ENCODE results near the gene COL9A3.

Gene COL9A3

GRCh38 chr20:62885896-62886708 is 69.3 kb downstream of the COL9A3 start:
- no peak for DNase-seq

- no peak for DNase-seq
Measured at GRCh38 chr20:62886709-62887058, 69.8 kb downstream of the COL9A3 start.

- DNase-seq: peak; percentile 16
Measured at GRCh38 chr20:62887152-62887859, 70.5 kb downstream of the COL9A3 start.

- DNase-seq: no peak
Measured at GRCh38 chr20:62887860-62888239, 71.0 kb downstream of the COL9A3 start.

GRCh38 chr20:62888406-62888805 is 71.6 kb downstream of the COL9A3 start:
- DNase-seq: no peak

- DNase-seq: no peak
Measured at GRCh38 chr20:62888910-62889309, 72.1 kb downstream of the COL9A3 start.

GRCh38 chr20:62889411-62889810 is 72.6 kb downstream of the COL9A3 start:
- DNase-seq: no peak

GRCh38 chr20:62889871-62890270 is 73.0 kb downstream of the COL9A3 start:
- no peak for DNase-seq

- no peak for DNase-seq
Measured at GRCh38 chr20:62890444-62890843, 73.6 kb downstream of the COL9A3 start.
